ENCODE results near the gene MLLT11.
A peak's percentile ranks its signal among the peaks of the same experiment; 100 is the strongest.

DNA sequence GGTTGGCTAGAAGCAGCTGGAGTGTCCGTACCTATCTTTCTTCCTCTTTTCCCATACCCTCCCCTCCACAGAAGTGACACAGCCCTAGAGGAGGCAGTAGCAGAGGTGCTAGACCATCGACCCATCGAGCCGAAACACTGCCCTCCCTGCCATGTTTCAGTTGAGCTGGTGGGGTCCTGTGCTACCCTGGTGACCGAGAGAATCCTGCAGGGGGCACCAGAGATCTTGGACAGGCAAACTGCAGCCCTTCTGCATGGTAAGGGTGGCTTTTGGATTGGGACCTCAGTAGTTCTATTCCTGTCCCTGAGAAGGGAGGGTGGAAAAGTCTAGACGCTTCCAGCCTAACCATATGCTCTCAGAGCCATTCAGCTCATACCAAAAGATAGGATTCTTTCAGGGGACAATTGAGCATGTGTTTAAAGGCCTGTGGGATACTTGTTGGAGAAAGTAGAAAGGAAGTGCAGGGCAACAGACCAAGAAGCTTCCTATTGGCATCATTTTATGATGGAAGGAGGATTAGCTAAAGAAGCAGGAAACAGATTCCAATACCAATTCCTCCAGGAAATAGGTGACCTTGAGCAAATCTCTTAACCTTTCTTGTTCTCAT lies 35.6 kb upstream of the MLLT11 start:
- TF ChIP-seq POLR2A (IDR thresholded peaks at IDR 0.05) = no peak
- TF ChIP-seq, protein P1, sequence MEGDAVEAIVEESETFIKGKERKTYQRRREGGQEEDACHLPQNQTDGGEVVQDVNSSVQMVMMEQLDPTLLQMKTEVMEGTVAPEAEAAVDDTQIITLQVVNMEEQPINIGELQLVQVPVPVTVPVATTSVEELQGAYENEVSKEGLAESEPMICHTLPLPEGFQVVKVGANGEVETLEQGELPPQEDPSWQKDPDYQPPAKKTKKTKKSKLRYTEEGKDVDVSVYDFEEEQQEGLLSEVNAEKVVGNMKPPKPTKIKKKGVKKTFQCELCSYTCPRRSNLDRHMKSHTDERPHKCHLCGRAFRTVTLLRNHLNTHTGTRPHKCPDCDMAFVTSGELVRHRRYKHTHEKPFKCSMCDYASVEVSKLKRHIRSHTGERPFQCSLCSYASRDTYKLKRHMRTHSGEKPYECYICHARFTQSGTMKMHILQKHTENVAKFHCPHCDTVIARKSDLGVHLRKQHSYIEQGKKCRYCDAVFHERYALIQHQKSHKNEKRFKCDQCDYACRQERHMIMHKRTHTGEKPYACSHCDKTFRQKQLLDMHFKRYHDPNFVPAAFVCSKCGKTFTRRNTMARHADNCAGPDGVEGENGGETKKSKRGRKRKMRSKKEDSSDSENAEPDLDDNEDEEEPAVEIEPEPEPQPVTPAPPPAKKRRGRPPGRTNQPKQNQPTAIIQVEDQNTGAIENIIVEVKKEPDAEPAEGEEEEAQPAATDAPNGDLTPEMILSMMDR (IDR thresholded peaks at IDR 0.05) = peak; percentile 61 to 85 (median 74)

Measured in adrenal gland (tissue), 5 donors.